ENCODE measurements around the gene ARHGDIB.

ARHGDIB gene

DNA sequence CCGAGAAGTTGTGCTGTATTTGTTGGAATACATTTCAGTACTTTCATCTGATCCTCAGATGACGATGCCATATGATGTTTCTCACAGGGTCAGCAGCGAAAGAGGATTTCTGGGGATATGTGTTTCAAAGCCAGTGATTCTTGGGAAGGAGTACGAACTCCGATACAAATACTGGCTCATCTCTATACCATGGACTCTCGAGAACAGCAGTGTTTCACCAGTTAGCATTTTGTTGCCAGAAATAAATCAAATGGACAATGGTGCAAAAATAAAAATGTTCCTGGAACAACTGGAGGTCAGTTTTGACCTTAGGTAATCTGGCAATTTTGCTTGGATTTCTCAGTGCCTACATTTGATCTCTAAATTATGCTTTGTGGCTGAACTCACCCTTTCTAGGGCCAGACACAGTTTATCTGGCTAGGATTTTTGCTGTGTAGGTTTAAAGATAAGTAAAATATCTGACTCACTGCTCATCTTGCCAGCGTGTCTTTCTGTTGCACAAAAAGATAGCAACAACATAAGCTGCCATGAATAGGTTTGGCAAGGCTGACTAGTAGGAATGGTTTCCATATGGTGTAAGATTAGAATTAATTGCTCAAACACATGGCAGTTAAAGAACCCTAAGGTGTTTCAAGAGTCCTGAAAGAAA is 64.8 kb downstream of the ARHGDIB start:
- DNase-seq (ENCODE audit: low read depth in 2 of 2) = no peak

DNA sequence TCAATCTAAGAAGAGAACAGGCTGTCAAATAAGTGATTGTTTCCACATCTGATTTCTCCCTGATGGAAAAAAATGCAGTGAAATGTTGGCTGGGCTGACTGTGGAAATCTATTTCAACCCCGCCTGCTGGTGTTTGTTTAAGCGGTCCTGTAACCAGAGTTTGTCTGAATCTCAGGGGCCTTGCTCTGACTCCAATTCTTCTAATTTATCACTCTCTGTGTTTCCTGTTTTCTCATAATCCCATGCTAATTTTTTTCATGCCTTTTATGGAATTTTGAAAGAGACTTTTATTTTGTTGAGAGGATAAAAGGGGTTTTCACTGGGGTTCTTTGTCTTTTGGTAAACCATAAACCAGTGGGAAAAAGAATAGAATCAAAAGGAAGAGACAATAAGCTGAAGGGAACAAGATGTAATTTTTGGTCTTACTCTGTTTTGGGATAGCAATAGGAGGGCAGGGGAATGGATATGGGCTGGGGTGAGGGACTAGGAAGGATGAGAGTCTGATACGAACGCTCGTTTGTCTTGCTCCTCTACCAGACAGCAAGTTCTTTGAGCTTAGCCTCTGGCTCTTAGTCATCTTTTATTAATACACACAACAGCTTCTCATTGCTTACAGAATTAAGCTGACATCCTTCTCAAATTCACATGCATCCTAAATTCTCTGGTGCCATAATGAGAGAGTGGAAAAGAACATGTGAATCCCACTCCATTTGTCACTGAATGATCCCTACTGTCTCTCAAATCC is 67.7 kb downstream of the ARHGDIB start:
- no peak for DNase-seq (ENCODE audit: low read depth in 2 of 2)

- DNase-seq (ENCODE audit: low read depth in 2 of 2) = no peak
These were observed 68.5 kb downstream of the ARHGDIB start for GRCh38 chr12:14892726-14893505.
